HUES48 (cell line): ENCODE results near the gene MCTP1.
A peak's percentile ranks its signal among the peaks of the same experiment; 100 is the strongest.

Experiments
- H3K27ac ChIP-seq: one replicate; pipeline ENCODE4 v1.7.0; 2013; ENCODE audit warnings: low read depth, low read length, inconsistent platforms
- H3K27me3 ChIP-seq: 2 replicates; pipeline ENCODE4 v1.6.1; 2013; ENCODE audit warnings: mild to moderate bottlenecking, low read length; ENCODE audit not compliant: control insufficient read depth, insufficient read depth
- H3K36me3 ChIP-seq: 2 replicates; pipeline ENCODE4 v1.6.1; 2013; ENCODE audit warnings: low read length; ENCODE audit not compliant: control insufficient read depth, insufficient read depth
- H3K4me1 ChIP-seq: 2 replicates; pipeline ENCODE4 v1.6.1; 2013; ENCODE audit warnings: mild to moderate bottlenecking, low read length; ENCODE audit not compliant: control insufficient read depth, insufficient read depth
- H3K4me3 ChIP-seq: 2 replicates; pipeline ENCODE4 v1.5.1; 2013; ENCODE audit warnings: mild to moderate bottlenecking, low read depth, low read length
- H3K9ac ChIP-seq: 2 replicates; pipeline ENCODE4 v1.6.1; 2013; ENCODE audit warnings: mild to moderate bottlenecking, low read depth, low read length, moderate library complexity
- H3K9me3 ChIP-seq: 2 replicates; pipeline ENCODE4 v1.6.1; 2013; ENCODE audit warnings: low read length; ENCODE audit not compliant: control insufficient read depth, insufficient read depth

The MCTP1 gene

GRCh38 chr5:95093211-95093610 lies 191.7 kb downstream of the MCTP1 start:
- H3K27ac ChIP-seq = no peak overlapping the region
- H3K4me3 ChIP-seq = no peak overlapping the region
- H3K9me3 ChIP-seq = no peaks in the 10 kb centered on the region
- no peak overlapping the region for H3K9ac ChIP-seq
- H3K36me3 ChIP-seq = no peaks in the 10 kb centered on the region
- H3K27me3 ChIP-seq = no peaks in the 10 kb centered on the region
- H3K4me1 ChIP-seq = peaks cover 13% of the 10 kb centered on the region

DNA sequence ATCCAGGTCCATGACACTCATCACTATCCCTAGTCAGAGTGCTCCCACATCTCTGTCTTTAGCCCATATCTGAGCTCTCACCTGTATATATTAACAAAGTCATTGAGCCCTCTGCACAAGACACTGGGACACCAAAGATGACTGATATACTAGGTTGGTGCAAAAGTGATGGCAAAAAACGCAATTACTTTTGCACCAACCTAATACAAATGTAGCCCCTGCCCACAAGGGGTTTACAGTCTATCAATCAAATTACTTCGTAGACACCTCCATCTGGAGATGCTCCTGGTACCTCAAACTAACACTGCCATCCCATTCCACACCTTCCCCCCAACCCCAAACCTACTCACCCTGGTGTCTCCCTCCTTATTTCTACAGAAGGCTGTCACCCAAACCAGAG lies 194.1 kb downstream of the MCTP1 start:
- H3K9ac ChIP-seq = no peak overlapping the region
- no peaks in the 10 kb centered on the region for H3K27me3 ChIP-seq
- H3K4me1 ChIP-seq = peaks cover 13% of the 10 kb centered on the region
- no peaks in the 10 kb centered on the region for H3K9me3 ChIP-seq
- H3K27ac ChIP-seq = no peak overlapping the region
- H3K4me3 ChIP-seq = no peak overlapping the region
- H3K36me3 ChIP-seq = no peaks in the 10 kb centered on the region

DNA sequence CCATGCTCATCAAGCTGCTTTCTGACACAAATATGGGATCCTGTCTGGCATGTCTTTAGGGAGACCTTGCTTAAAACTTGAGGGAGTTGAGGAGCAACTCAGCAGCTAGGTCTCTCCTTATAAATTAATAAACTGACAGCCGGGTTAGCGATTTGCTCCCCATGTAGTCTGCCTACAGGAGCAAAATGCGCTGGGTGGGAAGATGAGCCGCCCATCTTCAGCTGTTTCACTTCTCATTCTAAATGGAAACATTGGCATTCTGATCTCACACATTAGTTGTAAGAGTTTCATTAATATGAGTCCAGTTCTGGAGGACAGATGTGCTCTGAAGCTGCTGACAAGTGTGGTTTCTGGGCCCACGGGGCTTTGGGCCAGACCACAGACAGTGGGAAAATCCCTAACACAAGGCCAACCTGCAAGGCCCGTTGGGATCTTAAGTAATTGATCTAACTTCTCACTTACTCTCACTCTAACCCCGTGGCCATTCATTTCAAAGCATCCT lies 197.0 kb downstream of the MCTP1 start:
- Histone ChIP-seq H3K4me1 (peaks cover 6% of the 10 kb centered on the region), H3K9ac (no peak overlapping the region), H3K27me3 (no peaks in the 10 kb centered on the region), H3K36me3 (no peaks in the 10 kb centered on the region), H3K27ac (no peak overlapping the region), H3K4me3 (no peak overlapping the region), H3K9me3 (no peaks in the 10 kb centered on the region)

DNA sequence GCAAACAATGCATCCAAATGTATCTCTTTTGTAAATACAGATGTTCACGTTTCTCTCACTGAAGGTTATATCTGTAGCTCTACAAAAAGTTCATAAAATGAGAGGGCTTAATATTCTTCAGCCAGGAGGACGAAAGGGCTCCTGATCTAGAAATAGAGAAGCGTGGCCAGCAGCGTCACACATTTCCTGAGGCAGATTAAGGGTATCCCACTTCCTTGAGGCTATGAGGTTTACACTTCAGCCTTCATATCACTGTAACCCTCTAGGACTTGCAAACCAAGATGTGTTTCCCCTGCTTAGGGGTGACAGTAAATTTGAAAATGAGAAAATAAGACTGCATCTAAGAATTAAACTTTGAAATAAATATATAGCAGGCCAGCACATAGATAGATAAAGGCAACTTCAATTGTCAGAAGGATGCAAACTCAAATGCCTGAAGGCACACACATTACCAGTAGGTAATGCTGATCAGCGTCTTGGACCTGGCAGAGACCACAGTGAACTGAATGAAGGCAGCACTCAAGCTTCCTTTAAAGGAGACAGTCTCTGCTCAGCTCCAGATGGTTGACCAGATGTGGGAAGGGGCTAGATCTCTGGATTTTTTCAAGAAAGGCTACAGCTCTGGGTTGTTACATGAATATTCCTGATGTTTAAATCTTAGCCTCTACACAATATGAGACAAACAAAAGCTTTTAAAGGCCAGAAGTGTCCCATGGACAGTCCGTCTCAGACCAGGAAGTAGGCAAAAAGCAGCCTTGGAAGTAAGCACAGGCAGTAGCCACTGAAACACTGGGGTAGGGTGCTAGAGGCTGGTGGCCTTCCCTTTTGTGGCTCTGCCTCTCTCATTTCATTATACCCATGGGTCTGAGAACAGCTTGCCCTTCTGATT lies 197.7 kb downstream of the MCTP1 start:
- no peaks in the 10 kb centered on the region for H3K36me3 ChIP-seq
- H3K4me1 ChIP-seq = peaks cover 7% of the 10 kb centered on the region
- no peaks in the 10 kb centered on the region for H3K27me3 ChIP-seq
- H3K9me3 ChIP-seq = no peaks in the 10 kb centered on the region
- no peak overlapping the region for H3K27ac ChIP-seq
- no peak overlapping the region for H3K4me3 ChIP-seq
- H3K9ac ChIP-seq = no peak overlapping the region

DNA sequence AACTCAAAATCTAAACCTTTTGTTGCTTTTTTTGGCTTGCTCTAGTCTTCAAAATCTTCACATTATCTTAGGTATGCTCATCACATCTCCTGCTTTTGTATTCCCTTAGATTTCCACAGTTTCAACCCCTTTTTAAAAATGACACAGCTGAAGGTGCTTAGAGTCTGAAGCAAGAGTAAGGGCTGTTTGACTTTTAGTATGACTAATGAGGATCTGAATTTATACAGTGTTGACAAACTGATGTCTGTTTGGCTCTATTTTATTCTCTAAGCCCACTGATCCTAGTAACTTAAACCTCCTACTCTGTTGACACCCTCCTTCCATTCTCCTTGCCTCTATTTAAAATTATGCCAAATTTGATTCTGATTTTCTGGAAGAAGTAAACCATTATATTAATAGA lies 200.1 kb downstream of the MCTP1 start:
- Histone ChIP-seq H3K9ac (no peak overlapping the region), H3K4me3 (no peak overlapping the region), H3K27me3 (no peaks in the 10 kb centered on the region), H3K27ac (no peak overlapping the region), H3K9me3 (no peaks in the 10 kb centered on the region), H3K4me1 (peaks cover 25% of the 10 kb centered on the region), H3K36me3 (no peaks in the 10 kb centered on the region)

GRCh38 chr5:95083606-95084005 lies 201.3 kb downstream of the MCTP1 start:
- Histone ChIP-seq H3K4me1 (peaks cover 25% of the 10 kb centered on the region), H3K27me3 (no peaks in the 10 kb centered on the region), H3K36me3 (no peaks in the 10 kb centered on the region), H3K27ac (no peak overlapping the region), H3K4me3 (no peak overlapping the region), H3K9ac (no peak overlapping the region), H3K9me3 (no peaks in the 10 kb centered on the region)

GRCh38 chr5:95081982-95082381 lies 202.9 kb downstream of the MCTP1 start:
- H3K27ac ChIP-seq = peak overlapping the region; percentile 84
- no peaks in the 10 kb centered on the region for H3K36me3 ChIP-seq
- no peaks in the 10 kb centered on the region for H3K27me3 ChIP-seq
- H3K9ac ChIP-seq = no peak overlapping the region; the same call in 1 of the 2 replicates
- peaks cover 25% of the 10 kb centered on the region for H3K4me1 ChIP-seq
- peak overlapping the region; percentile 20; the same call in 1 of the 2 replicates for H3K4me3 ChIP-seq
- H3K9me3 ChIP-seq = no peaks in the 10 kb centered on the region

GRCh38 chr5:95081500-95081960 lies 203.4 kb downstream of the MCTP1 start:
- H3K4me1 ChIP-seq = peaks cover 25% of the 10 kb centered on the region
- H3K27ac ChIP-seq = peak overlapping the region; percentile 84
- no peaks in the 10 kb centered on the region for H3K9me3 ChIP-seq
- no peaks in the 10 kb centered on the region for H3K27me3 ChIP-seq
- no peak overlapping the region; the same call in 1 of the 2 replicates for H3K9ac ChIP-seq
- H3K4me3 ChIP-seq = peak overlapping the region; percentile 20; the same call in 1 of the 2 replicates
- H3K36me3 ChIP-seq = no peaks in the 10 kb centered on the region

DNA sequence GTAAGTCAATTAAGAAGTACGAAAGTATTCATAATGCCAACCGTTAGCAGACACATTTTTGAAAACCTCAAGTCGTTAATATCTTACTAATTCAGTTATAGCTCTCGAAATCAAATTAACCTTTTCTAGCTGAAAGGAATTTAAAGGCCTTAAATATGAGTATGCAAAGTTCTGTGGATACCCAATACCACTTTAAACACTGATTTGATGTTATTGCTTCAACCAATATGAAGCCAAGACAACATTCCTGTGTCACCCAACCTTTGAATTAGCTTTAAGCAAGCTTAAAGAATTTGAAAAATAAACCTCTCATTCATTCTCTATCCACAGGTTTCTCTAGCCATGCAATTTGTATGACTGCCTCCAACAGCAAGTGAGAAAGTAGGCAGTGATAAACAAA lies 204.5 kb downstream of the MCTP1 start:
- H3K27ac ChIP-seq = no peak overlapping the region

DNA sequence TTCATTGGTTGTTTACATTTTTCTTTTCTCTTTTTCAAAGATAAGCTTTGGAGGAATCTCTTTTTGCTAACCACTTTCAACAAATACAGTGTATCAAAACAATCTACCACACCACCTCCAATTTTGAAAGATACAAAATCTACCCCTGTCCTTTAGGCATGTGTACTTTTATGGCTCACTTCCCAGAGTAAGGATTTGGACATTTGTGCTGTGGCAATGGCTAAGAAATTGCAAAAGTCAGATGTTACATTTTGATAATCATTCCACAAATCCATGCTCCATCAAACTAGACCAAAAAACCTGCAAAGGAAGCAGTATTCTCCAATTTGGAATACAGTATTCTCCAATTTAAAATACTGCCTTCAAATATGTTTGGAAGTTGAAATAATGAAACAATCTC lies 204.9 kb downstream of the MCTP1 start:
- Histone ChIP-seq H3K4me1 (peaks cover 25% of the 10 kb centered on the region), H3K27ac (no peak overlapping the region), H3K27me3 (no peaks in the 10 kb centered on the region), H3K9ac (0 out of 2 replicates have a peak overlapping the region, but pooled peaks have one; percentile 6), H3K36me3 (no peaks in the 10 kb centered on the region), H3K4me3 (no peak overlapping the region), H3K9me3 (no peaks in the 10 kb centered on the region)

More for the DNA sequence above, 204.5 kb downstream of the MCTP1 start:
- 0 out of 2 replicates have a peak overlapping the region, but pooled peaks have one; percentile 6 for H3K9ac ChIP-seq
- H3K9me3 ChIP-seq = no peaks in the 10 kb centered on the region
- no peak overlapping the region for H3K4me3 ChIP-seq
- no peaks in the 10 kb centered on the region for H3K27me3 ChIP-seq
- peaks cover 25% of the 10 kb centered on the region for H3K4me1 ChIP-seq
- H3K36me3 ChIP-seq = no peaks in the 10 kb centered on the region

DNA sequence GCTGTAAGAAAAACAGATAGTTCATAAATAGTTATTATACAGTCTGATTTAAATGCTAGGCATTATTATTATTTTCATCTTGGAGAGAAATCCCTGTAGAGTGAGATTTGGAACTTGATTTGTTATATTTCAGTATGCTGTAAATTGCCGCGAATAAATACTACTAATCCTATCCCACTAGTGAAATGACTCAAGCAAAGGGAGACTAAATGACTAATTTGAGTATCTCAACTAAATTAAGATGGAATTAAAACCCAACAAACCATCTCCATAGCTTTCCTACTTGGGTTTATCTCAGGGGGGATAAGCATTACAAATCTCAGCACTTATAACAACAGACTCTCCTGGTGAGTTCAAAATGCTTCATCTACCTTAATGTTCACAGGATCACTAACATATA lies 206.0 kb downstream of the MCTP1 start:
- H3K4me3 ChIP-seq = no peak overlapping the region
- no peaks in the 10 kb centered on the region for H3K9me3 ChIP-seq
- H3K4me1 ChIP-seq = peaks cover 20% of the 10 kb centered on the region
- no peaks in the 10 kb centered on the region for H3K36me3 ChIP-seq
- H3K27me3 ChIP-seq = no peaks in the 10 kb centered on the region
- H3K9ac ChIP-seq = no peak overlapping the region
- H3K27ac ChIP-seq = no peak overlapping the region
